ENCODE measurements around the gene INKA1.

DNA sequence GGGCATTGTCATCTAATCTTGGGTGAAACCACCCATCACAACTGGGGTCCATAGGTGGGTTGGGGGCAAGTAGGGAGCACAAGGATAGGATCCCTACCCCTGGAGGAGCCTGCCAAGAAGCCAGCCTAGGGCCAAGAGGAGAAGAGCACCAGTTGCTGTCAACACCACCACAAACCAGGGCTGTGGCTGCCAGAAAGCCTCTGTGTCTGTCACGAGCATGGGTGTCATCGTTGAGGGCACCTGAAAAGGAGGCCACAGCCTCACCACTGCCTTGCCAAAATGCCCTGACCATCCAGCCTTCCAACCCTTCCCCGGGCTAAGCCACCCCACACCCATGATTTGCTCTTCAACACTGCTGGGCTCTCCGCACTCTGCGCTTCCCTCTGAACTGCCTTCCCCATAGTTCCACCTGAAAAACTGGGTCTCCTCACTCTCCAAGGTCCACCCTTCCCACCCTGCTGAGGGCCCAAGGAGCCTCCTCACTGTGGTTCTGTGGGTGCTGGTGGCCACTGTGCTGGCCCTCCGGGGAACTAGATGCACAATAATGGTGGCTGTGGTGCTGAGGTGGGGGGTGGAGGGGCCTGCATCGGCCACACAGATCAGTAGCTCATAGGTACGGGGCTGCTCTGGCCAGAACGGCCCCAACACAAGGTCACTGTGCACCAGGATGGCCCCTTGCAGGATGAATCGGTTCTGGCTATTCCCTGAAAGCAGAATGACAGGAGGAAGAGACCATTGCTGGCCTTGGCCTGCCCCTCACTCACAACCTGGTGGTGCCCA, 10.5 kb upstream of the INKA1 start:
- TF ChIP-seq EZH2 (IDR thresholded peaks at IDR 0.05; ENCODE audit: low read length, missing control alignments) = no peak
- TF ChIP-seq, protein P1, sequence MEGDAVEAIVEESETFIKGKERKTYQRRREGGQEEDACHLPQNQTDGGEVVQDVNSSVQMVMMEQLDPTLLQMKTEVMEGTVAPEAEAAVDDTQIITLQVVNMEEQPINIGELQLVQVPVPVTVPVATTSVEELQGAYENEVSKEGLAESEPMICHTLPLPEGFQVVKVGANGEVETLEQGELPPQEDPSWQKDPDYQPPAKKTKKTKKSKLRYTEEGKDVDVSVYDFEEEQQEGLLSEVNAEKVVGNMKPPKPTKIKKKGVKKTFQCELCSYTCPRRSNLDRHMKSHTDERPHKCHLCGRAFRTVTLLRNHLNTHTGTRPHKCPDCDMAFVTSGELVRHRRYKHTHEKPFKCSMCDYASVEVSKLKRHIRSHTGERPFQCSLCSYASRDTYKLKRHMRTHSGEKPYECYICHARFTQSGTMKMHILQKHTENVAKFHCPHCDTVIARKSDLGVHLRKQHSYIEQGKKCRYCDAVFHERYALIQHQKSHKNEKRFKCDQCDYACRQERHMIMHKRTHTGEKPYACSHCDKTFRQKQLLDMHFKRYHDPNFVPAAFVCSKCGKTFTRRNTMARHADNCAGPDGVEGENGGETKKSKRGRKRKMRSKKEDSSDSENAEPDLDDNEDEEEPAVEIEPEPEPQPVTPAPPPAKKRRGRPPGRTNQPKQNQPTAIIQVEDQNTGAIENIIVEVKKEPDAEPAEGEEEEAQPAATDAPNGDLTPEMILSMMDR (conservative IDR thresholded peaks at IDR 0.05 in 1 of 2, IDR thresholded peaks at IDR 0.05 in 1 of 2; ENCODE audit: low read depth in 1 of 2, low read length in 2 of 2) = no peak

Measured in fibroblast of lung (primary cell).